ENCODE measurements around the gene XPOT.

XPOT gene

DNA sequence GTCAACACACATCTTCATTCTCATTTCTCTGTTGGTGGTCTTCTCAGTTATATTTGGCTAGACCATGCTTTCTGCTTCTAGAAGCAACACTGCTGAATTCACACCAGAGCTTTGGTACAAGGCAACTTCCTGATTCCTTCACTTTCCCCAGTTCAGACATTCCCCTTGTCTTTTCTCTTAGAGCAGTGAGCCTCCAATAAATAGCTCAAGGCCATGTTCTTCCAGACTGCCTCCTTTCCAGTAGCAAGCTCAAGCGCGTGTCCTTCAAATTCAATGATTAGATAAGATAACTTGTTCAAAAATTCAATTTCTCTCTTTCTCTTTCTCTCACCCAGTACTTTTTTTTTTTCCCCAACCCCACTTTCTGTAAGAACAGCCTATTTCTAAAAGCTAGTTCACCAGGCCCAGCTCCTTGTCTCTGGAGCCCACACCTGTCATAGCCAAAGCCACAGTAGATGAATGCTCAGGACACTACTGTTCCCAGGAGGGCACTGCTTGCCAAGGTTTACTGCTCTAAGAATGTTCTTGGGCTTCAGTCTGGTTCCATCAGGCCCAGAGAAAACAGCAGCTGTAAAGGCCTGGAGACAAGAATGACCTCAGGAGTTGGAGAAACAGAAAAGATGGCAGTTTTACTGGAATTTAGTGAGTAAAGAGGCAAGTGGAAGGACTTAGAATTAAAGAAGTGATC, 65.4 kb downstream of the XPOT start:
- no peak for DNase-seq (ENCODE audit: low read depth)

GRCh38 chr12:64470495-64470894, 66.3 kb downstream of the XPOT start:
- no peak for DNase-seq (ENCODE audit: low read depth)

- DNase-seq (ENCODE audit: low read depth) = no peak
Observed at GRCh38 chr12:64473176-64473575, 69.0 kb downstream of the XPOT start.

DNA sequence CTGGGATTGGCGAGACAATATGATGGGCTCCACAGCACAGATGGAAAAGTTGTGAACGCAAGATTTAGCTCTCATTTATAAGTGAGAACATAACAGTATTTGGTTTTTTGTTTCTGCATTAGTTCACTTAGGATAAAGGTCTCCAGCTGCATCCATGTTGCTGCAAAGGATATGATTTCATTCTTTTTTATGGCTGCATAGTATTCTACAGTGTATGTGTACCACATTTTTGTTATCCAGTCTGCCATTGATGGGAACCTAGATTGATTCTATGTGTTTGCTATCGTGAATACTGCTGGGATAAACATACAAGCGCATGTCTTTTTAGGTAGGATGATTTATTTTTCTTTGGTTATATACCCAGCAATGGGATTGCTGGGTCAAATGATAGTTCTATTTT, 71.3 kb downstream of the XPOT start:
- no peak for DNase-seq (ENCODE audit: low read depth)

- no peak for DNase-seq (ENCODE audit: low read depth)
Observed at GRCh38 chr12:64476844-64477243, 72.7 kb downstream of the XPOT start.

DNA sequence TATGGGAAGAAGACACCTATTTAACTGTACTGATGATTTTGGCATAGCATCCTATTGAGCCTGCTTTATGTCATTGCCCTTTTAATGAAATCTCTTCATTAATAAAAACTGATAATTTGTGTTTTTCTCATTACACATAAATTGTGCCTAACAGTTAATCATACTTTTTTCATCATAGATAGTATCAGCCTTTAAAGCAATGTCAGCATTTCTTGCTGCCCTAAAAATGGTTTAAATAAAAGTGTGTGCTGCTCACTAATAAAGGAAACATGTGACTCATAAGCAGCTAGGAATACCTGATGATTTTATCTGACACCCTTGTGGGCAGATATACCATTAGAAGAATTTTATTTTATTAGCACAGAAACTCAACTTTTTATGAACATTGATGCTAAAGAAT, 74.5 kb downstream of the XPOT start:
- no peak for DNase-seq (ENCODE audit: low read depth)

DNA sequence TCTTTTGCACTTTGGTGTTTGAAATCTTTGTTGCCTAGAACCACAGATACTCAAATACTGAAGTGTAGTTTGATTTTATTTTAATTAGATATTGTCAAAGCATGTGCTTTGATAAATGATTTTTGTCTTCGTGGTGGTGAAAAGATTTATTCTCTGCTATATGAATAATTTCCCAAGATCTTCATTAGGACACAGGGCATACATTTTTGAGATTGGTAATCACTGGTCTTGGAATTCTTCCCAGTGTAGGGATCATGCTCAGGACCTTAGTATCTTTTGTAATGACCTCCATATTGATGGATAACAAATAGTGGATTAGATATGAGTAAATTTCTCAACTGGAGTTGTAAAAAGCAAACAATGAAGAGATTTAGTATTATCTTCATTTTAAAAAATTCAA, 76.0 kb downstream of the XPOT start:
- no peak for DNase-seq (ENCODE audit: low read depth)

DNA sequence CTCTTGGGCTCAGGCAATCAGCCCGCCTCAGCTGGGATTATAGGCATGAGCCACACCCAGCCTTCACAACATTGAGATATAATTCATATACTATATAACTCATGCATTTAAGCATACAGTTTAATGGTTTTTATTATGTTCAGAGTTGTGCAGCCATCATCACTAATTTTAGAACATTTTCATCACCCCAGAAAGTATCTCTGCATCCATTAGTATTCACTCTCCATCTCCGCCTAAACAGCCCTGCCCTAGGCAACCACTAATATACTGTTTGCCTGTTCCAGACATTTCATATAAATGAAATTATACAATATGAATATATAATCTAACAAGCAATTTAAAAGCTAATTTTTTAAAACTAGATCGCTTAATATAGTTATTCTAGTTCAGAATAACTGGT, 82.5 kb downstream of the XPOT start:
- no peak for DNase-seq (ENCODE audit: low read depth)

GRCh38 chr12:64491718-64492117, 87.5 kb downstream of the XPOT start:
- DNase-seq (ENCODE audit: low read depth) = no peak

DNA sequence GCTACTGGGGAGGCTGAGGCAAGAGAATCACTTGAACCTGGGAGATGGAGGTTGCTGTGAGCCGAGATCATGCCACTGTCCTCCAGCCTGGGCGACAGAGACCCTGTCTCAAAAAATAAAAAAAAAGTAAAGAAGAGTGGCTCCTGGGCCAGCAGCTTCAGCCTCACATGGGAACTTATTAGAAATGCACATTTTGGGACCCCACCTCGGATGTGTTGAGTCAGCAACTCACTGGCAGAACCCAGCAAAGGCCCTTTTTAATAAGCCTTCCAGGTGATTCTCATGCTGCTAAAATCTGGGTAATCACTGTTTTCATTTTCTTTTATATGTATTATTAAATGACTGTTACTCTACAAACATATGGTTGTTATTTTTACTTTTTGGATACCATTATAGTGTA, 89.3 kb downstream of the XPOT start:
- no peak for DNase-seq (ENCODE audit: low read depth)

DNA sequence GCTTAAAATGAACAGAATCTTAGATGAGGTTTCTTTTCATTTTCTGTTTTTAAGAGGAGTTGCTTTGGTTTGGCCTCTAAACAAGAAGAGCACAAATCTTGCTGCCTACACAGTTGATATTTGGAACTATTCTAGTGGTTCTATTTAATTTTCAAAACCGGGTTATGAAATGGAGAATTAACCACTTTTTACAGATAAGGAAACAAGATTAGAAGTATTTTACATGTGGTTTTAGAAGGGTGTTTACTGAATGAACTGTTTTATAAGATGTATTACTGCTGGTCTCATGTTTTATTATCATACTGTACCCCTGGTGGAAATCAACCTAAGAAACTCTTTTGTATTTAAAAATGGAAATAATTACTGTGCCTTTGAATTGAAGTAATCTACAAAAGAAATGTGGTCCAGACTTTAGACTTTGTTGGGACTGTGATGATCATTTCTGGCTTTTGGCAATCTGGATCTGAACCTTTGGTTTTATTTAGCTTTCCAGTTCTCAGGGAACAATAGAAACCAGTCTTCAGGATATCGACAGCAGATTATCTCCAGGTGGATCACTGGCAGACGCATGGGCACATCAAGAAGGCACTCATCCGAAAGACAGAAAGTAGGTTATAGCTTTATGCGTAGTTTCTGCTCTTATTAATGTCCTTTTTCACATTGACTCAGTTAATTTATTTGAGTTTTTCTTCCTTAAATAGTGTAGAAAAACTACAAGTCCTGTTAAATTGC, 91.0 kb downstream of the XPOT start:
- no peak for DNase-seq (ENCODE audit: low read depth)

GRCh38 chr12:64496839-64497400, 92.7 kb downstream of the XPOT start:
- DNase-seq (ENCODE audit: low read depth) = no peak

DNA sequence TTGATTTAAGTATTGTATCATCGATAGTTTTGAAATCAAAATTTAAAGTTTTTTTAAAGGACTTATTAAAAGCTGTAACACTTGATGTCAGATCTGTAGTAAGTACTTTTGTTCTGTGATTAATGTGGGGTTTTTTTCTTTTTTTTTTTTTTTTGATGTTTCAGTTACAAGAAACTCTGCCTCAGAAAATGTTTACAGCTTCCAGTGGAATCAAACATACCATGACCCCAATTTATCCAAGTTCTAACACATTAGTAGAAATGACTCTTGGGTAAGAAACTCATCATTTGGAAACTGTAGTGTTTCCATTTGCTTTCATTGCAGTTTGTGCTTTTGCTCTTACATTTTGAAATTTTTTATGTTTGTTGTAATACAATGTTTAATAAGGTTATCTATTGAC, 93.3 kb downstream of the XPOT start:
- no peak for DNase-seq (ENCODE audit: low read depth)

DNA sequence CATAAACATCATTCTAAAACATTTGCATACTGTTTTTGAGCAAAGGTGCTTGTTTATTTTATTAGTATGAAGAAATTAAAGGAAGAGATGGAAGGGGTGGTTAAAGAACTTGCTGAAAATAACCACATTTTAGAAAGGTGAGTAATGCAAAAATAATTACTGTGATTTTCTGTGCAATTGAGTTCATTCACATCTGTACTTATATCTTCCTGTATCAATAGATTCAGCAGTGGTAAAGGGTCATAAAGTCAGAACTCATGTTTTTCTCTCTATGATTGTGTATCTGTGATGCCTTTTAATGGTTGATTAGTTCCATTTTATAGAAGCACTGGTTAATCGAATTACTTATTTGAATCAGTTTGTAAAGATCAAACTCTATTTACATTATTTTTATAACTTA, 93.7 kb downstream of the XPOT start:
- no peak for DNase-seq (ENCODE audit: low read depth)

- no peak for DNase-seq (ENCODE audit: low read depth)
Observed at GRCh38 chr12:64500394-64500793, 96.2 kb downstream of the XPOT start.

Measured in activated T-helper 1 cell treated with Interleukin-2 at 50 U/mL for 16 hours (primary cell).